ENCODE results near the gene EBP. TPM values are rescaled to one million over a fixed set of nuclear protein-coding genes. Genes with fewer than 3 reads are reported as not detected.
"Not testable (repeated sequence)": the region's sequence is repeated elsewhere in the genome, so short reads cannot be mapped to it uniquely, and the experiment has no call there.

EBP gene
- total RNA-seq, 1 donor from 2014 or later = 66.0 TPM

- Mint-ChIP-seq H3K4me3 (ENCODE audit: unreplicated experiment) (peak within 1 kb of the TSS; percentile 91), H3K36me3 (ENCODE audit: low read depth, unreplicated experiment) (peaks cover 7% of the 10 kb centered on the region), H3K27ac (ENCODE audit: unreplicated experiment) (peak within 1 kb of the TSS; percentile 72), H3K4me1 (ENCODE audit: unreplicated experiment) (peaks cover 6% of the 10 kb centered on the region), H3K9me3 (ENCODE audit: unreplicated experiment) (no peaks in the 10 kb centered on the region), H3K27me3 (ENCODE audit: unreplicated experiment) (peaks cover 3% of the 10 kb centered on the region)
- DNase-seq (ENCODE audit: low spot score) = peak; percentile 89
- TF ChIP-seq, protein P1, sequence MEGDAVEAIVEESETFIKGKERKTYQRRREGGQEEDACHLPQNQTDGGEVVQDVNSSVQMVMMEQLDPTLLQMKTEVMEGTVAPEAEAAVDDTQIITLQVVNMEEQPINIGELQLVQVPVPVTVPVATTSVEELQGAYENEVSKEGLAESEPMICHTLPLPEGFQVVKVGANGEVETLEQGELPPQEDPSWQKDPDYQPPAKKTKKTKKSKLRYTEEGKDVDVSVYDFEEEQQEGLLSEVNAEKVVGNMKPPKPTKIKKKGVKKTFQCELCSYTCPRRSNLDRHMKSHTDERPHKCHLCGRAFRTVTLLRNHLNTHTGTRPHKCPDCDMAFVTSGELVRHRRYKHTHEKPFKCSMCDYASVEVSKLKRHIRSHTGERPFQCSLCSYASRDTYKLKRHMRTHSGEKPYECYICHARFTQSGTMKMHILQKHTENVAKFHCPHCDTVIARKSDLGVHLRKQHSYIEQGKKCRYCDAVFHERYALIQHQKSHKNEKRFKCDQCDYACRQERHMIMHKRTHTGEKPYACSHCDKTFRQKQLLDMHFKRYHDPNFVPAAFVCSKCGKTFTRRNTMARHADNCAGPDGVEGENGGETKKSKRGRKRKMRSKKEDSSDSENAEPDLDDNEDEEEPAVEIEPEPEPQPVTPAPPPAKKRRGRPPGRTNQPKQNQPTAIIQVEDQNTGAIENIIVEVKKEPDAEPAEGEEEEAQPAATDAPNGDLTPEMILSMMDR (IDR thresholded peaks at IDR 0.05; ENCODE audit: unreplicated experiment) = no peak
Measured at GRCh38 chrX:48539345-48540027, 17.9 kb downstream of the EBP start, which contains the start of gene TBC1D25. TSS of gene TBC1D25 (plus strand) at chrX:48539714. CDS start at chrX:48539798, 84 bp downstream.

DNA sequence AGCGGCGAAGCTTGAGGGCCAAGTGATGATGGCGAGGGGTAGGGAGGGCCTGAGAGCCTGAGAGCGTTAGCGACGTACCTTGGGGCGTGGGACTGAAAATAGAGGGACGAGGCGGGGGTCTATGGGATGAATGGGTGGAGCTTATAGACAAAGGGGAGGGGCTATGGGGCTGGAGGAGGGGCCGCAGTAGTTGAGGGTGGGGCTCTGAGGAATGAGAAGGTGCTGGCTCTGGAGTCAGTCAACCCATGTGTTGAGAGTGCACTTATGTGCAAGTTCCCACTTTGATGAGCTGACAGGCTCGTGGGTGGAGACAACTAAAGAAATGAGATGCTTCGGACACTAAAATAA lies 18.4 kb downstream of the EBP start:
- Mint-ChIP-seq H3K9me3 (ENCODE audit: unreplicated experiment) (no peaks in the 10 kb centered on the region), H3K4me1 (ENCODE audit: unreplicated experiment) (peaks cover 6% of the 10 kb centered on the region), H3K4me3 (ENCODE audit: unreplicated experiment) (peak overlapping the region; percentile 91), H3K27ac (ENCODE audit: unreplicated experiment) (peak overlapping the region; percentile 72), H3K27me3 (ENCODE audit: unreplicated experiment) (peaks cover 3% of the 10 kb centered on the region), H3K36me3 (ENCODE audit: low read depth, unreplicated experiment) (peaks cover 7% of the 10 kb centered on the region)
- peak; percentile 26 for DNase-seq (ENCODE audit: low spot score)
- TF ChIP-seq, protein P1 (IDR thresholded peaks at IDR 0.05; ENCODE audit: unreplicated experiment) = no peak

DNA sequence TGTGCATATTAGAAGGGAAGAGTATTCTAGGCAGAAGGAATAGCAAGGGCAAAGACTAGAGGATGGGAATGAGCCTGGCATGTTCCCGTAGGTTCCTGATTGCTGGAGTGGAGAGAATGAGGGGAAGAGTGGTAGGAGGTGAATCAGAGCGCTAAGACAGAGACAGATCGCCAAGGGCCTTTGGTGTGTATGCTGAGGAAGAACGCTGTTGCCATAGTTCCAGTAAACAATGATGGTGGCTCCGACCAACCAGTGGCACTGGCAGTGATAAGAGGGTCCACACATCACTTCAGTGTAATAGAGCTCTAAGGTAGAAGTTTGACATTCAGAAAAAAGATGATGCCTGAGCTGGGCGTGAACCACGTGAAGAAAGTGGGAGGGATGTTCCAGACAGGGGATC lies 18.9 kb downstream of the EBP start:
- H3K4me3 Mint-ChIP-seq (ENCODE audit: unreplicated experiment) = peak overlapping the region; percentile 91
- H3K9me3 Mint-ChIP-seq (ENCODE audit: unreplicated experiment) = no peaks in the 10 kb centered on the region
- TF ChIP-seq, protein P1 (IDR thresholded peaks at IDR 0.05; ENCODE audit: unreplicated experiment) = no peak
- peaks cover 3% of the 10 kb centered on the region for H3K27me3 Mint-ChIP-seq (ENCODE audit: unreplicated experiment)
- H3K4me1 Mint-ChIP-seq (ENCODE audit: unreplicated experiment) = peaks cover 6% of the 10 kb centered on the region
- peaks cover 10% of the 10 kb centered on the region for H3K36me3 Mint-ChIP-seq (ENCODE audit: low read depth, unreplicated experiment)
- no peak for DNase-seq (ENCODE audit: low spot score)
- peak overlapping the region; percentile 72 for H3K27ac Mint-ChIP-seq (ENCODE audit: unreplicated experiment)

DNA sequence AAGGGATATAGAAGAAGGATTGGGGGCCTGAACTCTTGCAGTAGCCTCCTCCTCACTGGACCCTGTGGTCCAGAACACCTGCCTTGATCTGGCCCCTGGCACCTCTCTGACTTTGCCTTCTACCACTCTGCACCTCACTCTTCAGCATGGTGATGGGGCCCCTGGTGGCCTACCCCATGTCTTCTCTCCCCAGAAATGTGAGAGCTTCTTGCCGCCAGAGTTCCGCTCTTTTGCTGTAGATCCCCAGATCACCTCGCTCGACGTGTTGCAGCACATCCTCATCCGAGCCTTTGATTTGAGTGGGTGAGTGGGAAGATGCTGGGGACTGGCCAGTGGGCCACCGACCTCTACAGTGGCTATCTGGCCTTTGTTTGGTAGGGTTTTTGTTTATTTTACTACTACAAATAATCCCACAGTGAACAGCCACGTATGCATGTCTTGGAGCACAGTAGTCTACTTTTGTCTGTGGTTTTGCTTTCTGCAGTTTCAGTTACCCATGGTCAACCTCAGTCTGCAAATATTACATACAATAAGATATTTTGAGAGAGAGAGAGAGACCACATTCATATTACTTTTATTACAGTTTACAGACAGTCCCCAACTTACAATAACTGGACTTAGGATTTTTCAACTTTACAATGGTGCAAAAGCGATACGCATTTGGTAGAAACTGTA lies 19.7 kb downstream of the EBP start:
- TF ChIP-seq, protein P1 (IDR thresholded peaks at IDR 0.05; ENCODE audit: unreplicated experiment) = no peak
- H3K27ac Mint-ChIP-seq (ENCODE audit: unreplicated experiment) = no peak overlapping the region
- no peaks in the 10 kb centered on the region for H3K9me3 Mint-ChIP-seq (ENCODE audit: unreplicated experiment)
- H3K36me3 Mint-ChIP-seq (ENCODE audit: low read depth, unreplicated experiment) = peaks cover 11% of the 10 kb centered on the region
- H3K4me3 Mint-ChIP-seq (ENCODE audit: unreplicated experiment) = no peak overlapping the region
- H3K4me1 Mint-ChIP-seq (ENCODE audit: unreplicated experiment) = peaks cover 6% of the 10 kb centered on the region
- peaks cover 3% of the 10 kb centered on the region for H3K27me3 Mint-ChIP-seq (ENCODE audit: unreplicated experiment)
- no peak for DNase-seq (ENCODE audit: low spot score)

DNA sequence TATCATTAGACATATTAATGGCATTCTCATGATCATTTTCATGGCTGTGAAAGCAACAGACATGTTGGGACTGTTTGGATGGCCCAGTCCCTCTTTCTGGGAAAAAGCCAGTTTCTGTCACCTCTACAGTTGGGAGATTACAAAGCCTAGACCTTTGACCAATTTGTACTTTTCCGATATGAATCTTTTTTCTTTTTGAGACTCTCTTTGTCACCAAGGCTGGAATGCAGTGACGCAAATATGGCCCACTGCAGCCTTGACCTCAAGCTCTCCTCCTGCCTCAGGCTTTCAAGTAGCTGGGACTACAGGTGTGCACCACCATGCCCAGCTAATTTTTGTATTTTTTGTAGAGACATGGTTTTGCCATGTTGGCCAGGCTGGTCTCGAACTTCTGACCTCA lies 27.3 kb downstream of the EBP start:
- Mint-ChIP-seq H3K36me3 (ENCODE audit: low read depth, unreplicated experiment) (peaks cover 9% of the 10 kb centered on the region), H3K4me1 (ENCODE audit: unreplicated experiment) (no peaks in the 10 kb centered on the region), H3K27me3 (ENCODE audit: unreplicated experiment) (no peaks in the 10 kb centered on the region), H3K4me3 (ENCODE audit: unreplicated experiment) (no peak overlapping the region), H3K9me3 (ENCODE audit: unreplicated experiment) (no peaks in the 10 kb centered on the region), H3K27ac (ENCODE audit: unreplicated experiment) (no peak overlapping the region)
- TF ChIP-seq, protein P1 (IDR thresholded peaks at IDR 0.05; ENCODE audit: unreplicated experiment) = no peak
- no peak for DNase-seq (ENCODE audit: low spot score)

GRCh38 chrX:48555731-48556325 lies 34.2 kb downstream of the EBP start:
- not testable (repeated sequence) for H3K27me3 Mint-ChIP-seq (ENCODE audit: unreplicated experiment); H3K4me3 Mint-ChIP-seq (ENCODE audit: unreplicated experiment); DNase-seq (ENCODE audit: low spot score); H3K4me1 Mint-ChIP-seq (ENCODE audit: unreplicated experiment); H3K36me3 Mint-ChIP-seq (ENCODE audit: low read depth, unreplicated experiment); H3K9me3 Mint-ChIP-seq (ENCODE audit: unreplicated experiment)
- H3K27ac Mint-ChIP-seq (ENCODE audit: unreplicated experiment) = peak overlapping the region; percentile 42
